H54 (cell line): ENCODE results near the gene TK1.

Source experiments
- DNase-seq: peaks from one replicate; pipeline ENCODE4 v3.0.0; 2011; ENCODE audit warnings: low spot score, mixed read lengths; ENCODE audit not compliant: insufficient read length
- FAIRE-seq: peaks from 3 replicates; lab custom pipeline; 2011; peaks lifted over from hg19 to GRCh38; lab: Jason Lieb, UNC
- POLR2A ChIP-seq: IDR thresholded peaks from 2 replicates; pipeline ENCODE4 v1.6.1; 2011; ENCODE audit warnings: low read depth, mild to moderate bottlenecking, low read length

TK1 gene

GRCh38 chr17:78133179-78133951 lies 53.5 kb downstream of the TK1 start:
- no peak for DNase-seq
- no peak for FAIRE-seq
- no peak for TF ChIP-seq POLR2A

GRCh38 chr17:78132767-78133178 lies 54.1 kb downstream of the TK1 start:
- no peak for FAIRE-seq

GRCh38 chr17:78132084-78132676 lies 54.7 kb downstream of the TK1 start:
- TF ChIP-seq POLR2A: no peak
- DNase-seq (no peak), FAIRE-seq (no peak)

More at GRCh38 chr17:78132767-78133178, 54.1 kb downstream of the TK1 start:
- no peak for TF ChIP-seq POLR2A
- DNase-seq: no peak

GRCh38 chr17:78131172-78132083 lies 55.4 kb downstream of the TK1 start:
- DNase-seq (no peak), FAIRE-seq (no peak)
- no peak for TF ChIP-seq POLR2A

- FAIRE-seq (no peak), DNase-seq (no peak)
- no peak for TF ChIP-seq POLR2A
Measured at GRCh38 chr17:78130437-78131101, 56.3 kb downstream of the TK1 start, which contains the start of gene TMC8. TMC8 (plus strand) TSS chr17:78130771; CDS start chr17:78131589, 818 bp downstream.

DNA sequence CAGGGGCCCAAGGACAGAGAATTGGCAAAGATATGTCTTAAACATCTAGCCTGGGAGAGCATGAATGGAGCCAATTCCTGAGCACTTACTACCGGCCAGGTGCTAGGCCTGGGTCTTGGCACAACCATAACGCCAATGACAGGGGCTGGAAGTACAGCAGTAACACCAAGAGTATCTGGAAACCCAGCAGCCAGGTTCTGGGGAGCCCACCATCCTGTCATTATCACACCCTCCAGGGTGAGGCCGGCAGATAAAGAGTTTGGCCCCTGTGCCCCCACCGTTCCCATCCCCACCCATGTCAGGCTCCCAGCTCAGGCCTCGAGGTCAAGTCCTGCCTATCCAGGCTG lies 56.8 kb downstream of the TK1 start:
- no peak for TF ChIP-seq POLR2A
- DNase-seq (no peak), FAIRE-seq (no peak)

DNA sequence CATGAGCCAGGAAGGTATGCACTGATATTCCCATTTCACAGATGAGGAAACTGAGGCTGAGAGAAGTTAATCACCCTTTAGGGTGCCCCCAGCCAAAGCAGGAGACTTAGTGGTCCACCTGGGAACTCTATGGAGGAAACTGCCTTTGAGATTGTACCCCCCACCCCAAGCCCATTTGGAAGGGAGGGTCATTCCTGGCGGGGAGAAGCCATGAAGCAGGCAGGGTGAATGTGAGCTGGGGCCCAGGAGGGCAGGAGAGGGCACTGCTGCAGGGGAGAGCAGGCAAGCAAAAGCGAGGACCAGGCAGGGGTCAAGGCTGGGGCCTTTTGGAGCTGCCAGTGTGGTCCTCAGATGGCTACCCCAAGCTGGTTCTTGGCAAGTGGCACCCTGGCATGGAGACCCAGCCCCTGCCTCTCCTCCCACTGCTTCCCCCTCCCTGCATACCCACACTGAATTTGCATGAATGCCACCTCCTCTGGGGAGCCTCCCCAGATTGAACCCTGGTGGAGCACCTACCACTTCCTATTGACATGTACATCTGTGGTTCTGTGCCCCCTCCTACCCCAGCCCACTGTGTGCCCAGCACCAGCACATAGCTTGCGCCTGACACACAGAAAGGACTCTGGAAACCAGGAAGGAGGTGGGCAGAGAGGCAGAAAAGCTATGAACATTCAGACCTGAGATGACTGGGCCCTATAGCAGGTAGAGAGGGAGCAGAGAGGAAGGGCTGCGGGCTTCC lies 57.3 kb downstream of the TK1 start:
- TF ChIP-seq POLR2A: no peak
- no peak for DNase-seq
- no peak for FAIRE-seq

GRCh38 chr17:78128551-78129350 lies 58.1 kb downstream of the TK1 start, which contains the start of gene TMC6:
TMC6 (minus strand) TSS chr17:78128755; CDS start chr17:78126832, 1,923 bp downstream.
- no peak for FAIRE-seq

GRCh38 chr17:78127888-78128550 lies 58.8 kb downstream of the TK1 start:
- TF ChIP-seq POLR2A: no peak
- FAIRE-seq: no peak
- no peak for DNase-seq

More at GRCh38 chr17:78128551-78129350, 58.1 kb downstream of the TK1 start, which contains the start of gene TMC6:
- peak; percentile 78 for DNase-seq
- TF ChIP-seq POLR2A: no peak

GRCh38 chr17:78127239-78127887 lies 59.5 kb downstream of the TK1 start:
- TF ChIP-seq POLR2A: no peak
- no peak for DNase-seq
- no peak for FAIRE-seq

GRCh38 chr17:78126895-78127238 lies 60.0 kb downstream of the TK1 start:
- no peak for TF ChIP-seq POLR2A

More at GRCh38 chr17:78126895-78127238, 60.0 kb downstream of the TK1 start:
- no peak for FAIRE-seq
- DNase-seq: no peak
